ENCODE data around the gene PRR14L. TPM values are rescaled to one million over a fixed set of nuclear protein-coding genes. Genes with fewer than 3 reads are reported as not detected.

PRR14L gene
- total RNA-seq, 1 donor from 2014 or later = 51.9 TPM

- DNase-seq (ENCODE audit: low spot score) = no peak
Measured at GRCh38 chr22:31639436-31640039, 110.4 kb downstream of the PRR14L start.

GRCh38 chr22:31637891-31638618 is 111.9 kb downstream of the PRR14L start:
- no peak for DNase-seq (ENCODE audit: low spot score)

- DNase-seq (ENCODE audit: low spot score) = no peak
Measured at GRCh38 chr22:31637447-31637890, 112.5 kb downstream of the PRR14L start.

GRCh38 chr22:31635638-31636306 is 114.2 kb downstream of the PRR14L start:
- DNase-seq (ENCODE audit: low spot score) = no peak

GRCh38 chr22:31631436-31631835 is 118.5 kb downstream of the PRR14L start:
- no peak for DNase-seq (ENCODE audit: low spot score)

Other genes with a start within 250 kb of the PRR14L start
- gene PISD, start 87.9 kb downstream of the PRR14L start, total RNA-seq = 57.8 TPM
- 30.5 TPM for gene DEPDC5, start 3.9 kb upstream of the PRR14L start, total RNA-seq
- 213 TPM for gene YWHAH, start 194.4 kb upstream of the PRR14L start, total RNA-seq